WTC11 (cell line): Measurements from ENCODE around the gene SEMA5B. TPM values are rescaled to one million over a fixed set of nuclear protein-coding genes. Genes with fewer than 3 reads are reported as not detected.

ENCODE experiments used
- ATAC-seq: fragments of 200-7000 bp; cut with Tn5 transposase; 2 replicates; pipeline ENCODE4 v1.10.0; 2021; ENCODE audit warnings: mild to moderate bottlenecking, moderate library complexity
- CTCF ChIA-PET: fragments of 300-600 bp; sonication (Branson Sonifier 250); formaldehyde crosslinking; loops from one replicate; lab custom pipeline; 2021; ENCODE audit warnings: antibody characterized with exemption; lab: Charles Lee
- POLR2A ChIA-PET: fragments of 350-600 bp; sonication (Branson Sonifier 250); formaldehyde crosslinking; loops from one replicate; lab custom pipeline; 2021; ENCODE audit warnings: antibody characterized with exemption; lab: Charles Lee
- DNase-seq: peaks from one replicate; pipeline ENCODE4 v3.0.0; 2021; ENCODE audit warnings: low spot score
- H3K27ac Mint-ChIP-seq: 2 replicates; pipeline ENCODE4 v1.8.0; 2021; ENCODE audit warnings: mixed read lengths
- H3K27me3 Mint-ChIP-seq: 2 replicates; pipeline ENCODE4 v1.8.0; 2021; ENCODE audit warnings: low read depth, mild to moderate bottlenecking, moderate library complexity, mixed read lengths
- H3K36me3 Mint-ChIP-seq: 2 replicates; pipeline ENCODE4 v1.8.0; 2021; ENCODE audit warnings: mixed read lengths
- H3K4me1 Mint-ChIP-seq: 2 replicates; pipeline ENCODE4 v1.8.0; 2022; ENCODE audit warnings: mixed read lengths
- H3K4me3 Mint-ChIP-seq: 2 replicates; pipeline ENCODE4 v1.8.0; 2021; ENCODE audit warnings: mild to moderate bottlenecking, moderate library complexity, mixed read lengths
- H3K9me3 Mint-ChIP-seq: 2 replicates; pipeline ENCODE4 v1.8.0; 2021; ENCODE audit warnings: mixed read lengths
- AFF4 ChIP-seq: sonication (generic); formaldehyde crosslinking; IDR thresholded peaks from 2 replicates; pipeline ENCODE4 v1.8.1; 2023; ENCODE audit warnings: mild to moderate bottlenecking, missing genetic modification reagents, borderline replicate concordance
- AR ChIP-seq: fragments of 250-450 bp; sonication (Bioruptor Pico); IDR thresholded peaks from 2 replicates; pipeline ENCODE4 v1.9.0; 2021; ENCODE audit warnings: mild to moderate bottlenecking
- ATF3 ChIP-seq: sonication (generic); formaldehyde crosslinking; conservative IDR thresholded peaks from 2 replicates; pipeline ENCODE4 v1.8.1; 2022; ENCODE audit warnings: mild to moderate bottlenecking, missing genetic modification reagents
- FOXP4 ChIP-seq: sonication (generic); formaldehyde crosslinking; IDR thresholded peaks from 2 replicates; pipeline ENCODE4 v1.8.0; 2022; ENCODE audit warnings: mild to moderate bottlenecking, missing genetic modification reagents
- GTF2I ChIP-seq: fragments of 250-450 bp; sonication (Bioruptor Pico); conservative IDR thresholded peaks from 2 replicates; pipeline ENCODE4 v1.4.0; 2021; ENCODE audit warnings: mild to moderate bottlenecking
- HMGXB4 ChIP-seq: sonication (generic); formaldehyde crosslinking; IDR thresholded peaks from 2 replicates; pipeline ENCODE4 v1.8.1; 2023; ENCODE audit warnings: mild to moderate bottlenecking, moderate library complexity, missing genetic modification reagents
- JAZF1 ChIP-seq: fragments of 250-450 bp; sonication (Bioruptor Pico); IDR thresholded peaks from 2 replicates; pipeline ENCODE4 v1.9.0; 2021; ENCODE audit warnings: moderate library complexity, mild to moderate bottlenecking, inconsistent platforms
- MXD4 ChIP-seq: fragments of 250-450 bp; sonication (Bioruptor Pico); IDR thresholded peaks from 2 replicates; pipeline ENCODE4 v1.8.0; 2021; ENCODE audit warnings: mild to moderate bottlenecking, moderate library complexity, borderline replicate concordance
- MYBL2 ChIP-seq: sonication (generic); formaldehyde crosslinking; IDR thresholded peaks from 2 replicates; pipeline ENCODE4 v1.8.1; 2023; ENCODE audit warnings: mild to moderate bottlenecking, moderate library complexity, missing genetic modification reagents
- NFYB ChIP-seq: sonication (generic); formaldehyde crosslinking; conservative IDR thresholded peaks from 2 replicates; pipeline ENCODE4 v1.8.0; 2022; ENCODE audit warnings: low read depth, missing genetic modification reagents
- OVOL2 ChIP-seq: fragments of 250-450 bp; sonication (Bioruptor Pico); IDR thresholded peaks from 2 replicates; pipeline ENCODE4 v1.9.0; 2021; ENCODE audit warnings: mild to moderate bottlenecking, borderline replicate concordance
- RORB ChIP-seq: fragments of 250-450 bp; sonication (Bioruptor Pico); IDR thresholded peaks from 2 replicates; pipeline ENCODE4 v1.9.0; 2021; ENCODE audit warnings: mild to moderate bottlenecking
- SMAD3 ChIP-seq: sonication (generic); formaldehyde crosslinking; IDR thresholded peaks from 2 replicates; pipeline ENCODE4 v1.8.0; 2022; ENCODE audit warnings: missing genetic modification reagents, mild to moderate bottlenecking, borderline replicate concordance
- TCF7 ChIP-seq: sonication (generic); formaldehyde crosslinking; IDR thresholded peaks from 2 replicates; pipeline ENCODE4 v1.8.0; 2022; ENCODE audit warnings: mild to moderate bottlenecking, low read depth, missing genetic modification reagents, moderate library complexity
- ZNF138 ChIP-seq: sonication (generic); formaldehyde crosslinking; conservative IDR thresholded peaks from 2 replicates; pipeline ENCODE4 v1.8.1; 2022; ENCODE audit warnings: mild to moderate bottlenecking, moderate library complexity, missing genetic modification reagents
- ZNF219 ChIP-seq: sonication (generic); formaldehyde crosslinking; IDR thresholded peaks from 2 replicates; pipeline ENCODE4 v1.8.0; 2023; ENCODE audit warnings: missing genetic modification reagents, mild to moderate bottlenecking, borderline replicate concordance
- ZNF512 ChIP-seq: sonication (generic); formaldehyde crosslinking; IDR thresholded peaks from 2 replicates; pipeline ENCODE4 v1.8.1; 2022; ENCODE audit warnings: missing genetic modification reagents, borderline replicate concordance
- ZNF671 ChIP-seq: fragments of 250-450 bp; sonication (Bioruptor Pico); IDR thresholded peaks from 2 replicates; pipeline ENCODE4 v1.8.0; 2021; ENCODE audit warnings: mild to moderate bottlenecking
- total RNA-seq: library from RNA; stranded (reverse); gene quantifications from 3 replicates; pipeline ENCODE4 v1.2.3, GENCODE V29; 2021

SEMA5B gene
- total RNA-seq, 1 experiment from 2014 or later: 20.7 TPM

GRCh38 chr3:122907471-122907870 lies 120.1 kb downstream of the SEMA5B start:
- POLR2A ChIA-PET: no interaction called here
- Mint-ChIP-seq H3K4me3 (no peak overlapping the region), H3K27ac (no peak overlapping the region)
- no peak for TF ChIP-seq OVOL2
- no peak for TF ChIP-seq FOXP4 (CRISPR knock-in tag)
- TF ChIP-seq ATF3 (CRISPR knock-in tag): no peak
- TF ChIP-seq SMAD3 (CRISPR knock-in tag): no peak
- TF ChIP-seq AR: no peak
- TF ChIP-seq ZNF512 (CRISPR knock-in tag): no peak
- no peak for TF ChIP-seq HMGXB4 (CRISPR knock-in tag)
- no peak for TF ChIP-seq ZNF138 (CRISPR knock-in tag)
- no peak for TF ChIP-seq MYBL2 (CRISPR knock-in tag)
- TF ChIP-seq, all 79 proteins: peak for 0
- H3K27me3 Mint-ChIP-seq: no peaks in the 10 kb centered on the region
- no peaks in the 10 kb centered on the region for H3K9me3 Mint-ChIP-seq
- no peak for DNase-seq
- ATAC-seq: no peak
- peaks cover 15% of the 10 kb centered on the region for H3K4me1 Mint-ChIP-seq
- H3K36me3 Mint-ChIP-seq: no peaks in the 10 kb centered on the region
- CTCF ChIA-PET: interaction anchor here (0.5 kb wide), 1 partner anchor 583 kb away, joined by 3 read pairs; no protein-coding TSS in a partner anchor

GRCh38 chr3:122903171-122903570 lies 124.4 kb downstream of the SEMA5B start:
- H3K9me3 Mint-ChIP-seq: no peaks in the 10 kb centered on the region
- CTCF ChIA-PET: interaction anchor here (0.9 to 1.7 kb wide), 4 partner anchors 9 to 125 kb away, joined by 3 to 8 read pairs (median 3); partner anchors contain the start of gene SEMA5B
- H3K27me3 Mint-ChIP-seq: no peaks in the 10 kb centered on the region
- H3K36me3 Mint-ChIP-seq: no peaks in the 10 kb centered on the region
- POLR2A ChIA-PET: no interaction called here
- peaks cover 15% of the 10 kb centered on the region for H3K4me1 Mint-ChIP-seq
- DNase-seq (no peak), ATAC-seq (peak; percentile 89)
- TF ChIP-seq ZNF671 (CRISPR knock-in tag) (no peak), RORB (CRISPR knock-in tag) (no peak), JAZF1 (no peak), ZNF219 (CRISPR knock-in tag) (no peak), AFF4 (CRISPR knock-in tag) (no peak), MXD4 (no peak), GTF2I (no peak), TCF7 (CRISPR knock-in tag) (no peak), NFYB (no peak)
- H3K4me3 Mint-ChIP-seq: no peak overlapping the region
- no peak overlapping the region for H3K27ac Mint-ChIP-seq
